Measurements from ENCODE around the gene BRINP1. TPM values are rescaled to one million over a fixed set of nuclear protein-coding genes. Genes with fewer than 3 reads are reported as not detected.

The BRINP1 gene
- total and polyA plus RNA-seq, 2 donors (not counting 3 experiments of a cell fraction or from before 2014, with no cell fraction given), result 0.04 TPM; not detected in 1

GRCh38 chr9:119284118-119284517 is 85.1 kb downstream of the BRINP1 start:
- CTCF ChIA-PET, result no interaction called here
- TF ChIP-seq FOS (IDR thresholded peaks at IDR 0.05; ENCODE audit: borderline replicate concordance, insufficient read depth, low read length), result no peak
- TF ChIP-seq CTCF (IDR thresholded peaks at IDR 0.05; ENCODE audit: extremely low read depth in 1 of 2, insufficient read depth in 1 of 2, low read depth in 1 of 2, low read length in 2 of 2), result no peak
- TF ChIP-seq POLR2A (IDR thresholded peaks at IDR 0.05; ENCODE audit: low read depth, low read length), result no peak
- TF ChIP-seq POLR2AphosphoS5 (IDR thresholded peaks at IDR 0.05; ENCODE audit: insufficient read depth, low read depth, low read length), result no peak
- TF ChIP-seq EZH2 (IDR thresholded peaks at IDR 0.05; ENCODE audit: borderline replicate concordance, low read depth, low read length, severe bottlenecking), result no peak
- TF ChIP-seq MAX (IDR thresholded peaks at IDR 0.05; ENCODE audit: insufficient read depth, insufficient read length), result no peak
- TF ChIP-seq MYC (IDR thresholded peaks at IDR 0.05; ENCODE audit: low read depth, low read length), result no peak
- TF ChIP-seq GATA2 (IDR thresholded peaks at IDR 0.05; ENCODE audit: insufficient read depth, insufficient read length, low read depth, low read length), result no peak
- TF ChIP-seq JUN (IDR thresholded peaks at IDR 0.05; ENCODE audit: borderline replicate concordance, insufficient read depth, insufficient read length, low read depth), result no peak
- Histone ChIP-seq H4K20me1 (replicated peaks; ENCODE audit: control insufficient read depth, extremely low read depth, insufficient read depth, low read length) (no peaks in the 10 kb centered on the region), H3K4me2 (ENCODE audit: insufficient read depth, low read length) (no peak overlapping the region), H3K4me1 (ENCODE audit: control insufficient read depth, extremely low read depth, insufficient read depth, low read length) (no peaks in the 10 kb centered on the region), H3K79me2 (ENCODE audit: control insufficient read depth, insufficient read depth, low read length) (no peaks in the 10 kb centered on the region), H3K9me3 (replicated peaks; ENCODE audit: control insufficient read depth, insufficient read depth, low read length) (no peaks in the 10 kb centered on the region), H2AFZ (ENCODE audit: low read depth, low read length) (no peak overlapping the region), H3K9me1 (replicated peaks; ENCODE audit: control insufficient read depth, extremely low read depth, insufficient read depth, low read length) (no peaks in the 10 kb centered on the region), H3K9ac (replicated peaks; ENCODE audit: extremely low read depth, insufficient read depth, low read length) (no peak overlapping the region), H3K4me3 (replicated peaks in 1 of 3; ENCODE audit: insufficient read depth in 1 of 3, low read depth in 1 of 3, low read length in 3 of 3) (no peak overlapping the region), H3K27ac (ENCODE audit: insufficient read depth, low read depth, low read length) (no peak overlapping the region), H3K27me3 (ENCODE audit: control insufficient read depth in 2 of 2, insufficient read depth in 2 of 2, low read length in 2 of 2) (no peaks in the 10 kb centered on the region), H3K36me3 (ENCODE audit: control insufficient read depth in 2 of 2, extremely low read depth in 1 of 2, insufficient read depth in 2 of 2, low read length in 2 of 2) (no peaks in the 10 kb centered on the region)
- no TSS peak for BruUV-seq (replicated peaks)
- intact Hi-C loops (cut with micrococcal nuclease), result no loop called here
- no peak for DNase-seq (ENCODE audit: low read depth, low spot score)
- POLR2A ChIA-PET, result no interaction called here
- dilution Hi-C loops (cut with MboI; ENCODE audit: extremely low pct_ligation_motif_present, low sequenced_read_pairs), result no loop called here
- FAIRE-seq, result no peak

All from endothelial cell of umbilical vein (primary cell).